GM12878 (cell line): Measurements from ENCODE around the gene TXLNB. TPM values are rescaled to one million over a fixed set of nuclear protein-coding genes. Genes with fewer than 3 reads are reported as not detected.

ENCODE experiments used
- BCL3 ChIP-seq: IDR thresholded peaks from 2 replicates; pipeline ENCODE4 v1.6.1; 2011; ENCODE audit warnings: borderline replicate concordance, low read depth, mild to moderate bottlenecking, moderate library complexity, low read length; ENCODE audit not compliant: insufficient read depth, poor library complexity, severe bottlenecking
- EZH2 ChIP-seq: IDR thresholded peaks from 2 replicates; pipeline ENCODE4 v1.6.1; 2012; ENCODE audit warnings: low read depth, mild to moderate bottlenecking, control low read depth, inconsistent platforms, low read length, borderline replicate concordance; ENCODE audit not compliant: control insufficient read depth
- FOXK2 ChIP-seq: fragments of 450-650 bp; IDR thresholded peaks from 2 replicates; pipeline ENCODE4 v1.6.1; 2017; ENCODE audit warnings: mild to moderate bottlenecking, moderate library complexity
- IKZF1 ChIP-seq: fragments of 450-650 bp; conservative IDR thresholded peaks from 2 replicates; pipeline ENCODE4 v1.6.1; 2017; ENCODE audit warnings: antibody characterized with exemption, mild to moderate bottlenecking
- JUNB ChIP-seq: IDR thresholded peaks from 2 replicates; pipeline ENCODE4 v1.6.1; 2016; ENCODE audit warnings: antibody characterized with exemption, mild to moderate bottlenecking
- PML ChIP-seq: IDR thresholded peaks from 2 replicates; pipeline ENCODE4 v1.6.1; 2012; ENCODE audit warnings: low read length, inconsistent platforms
- POLR2AphosphoS5 ChIP-seq: IDR thresholded peaks from 2 replicates; pipeline ENCODE4 v1.6.1; 2011; ENCODE audit warnings: mild to moderate bottlenecking, low read length, inconsistent platforms
- PRDM15 ChIP-seq: fragments of 450-650 bp; formaldehyde crosslinking; IDR thresholded peaks from 2 replicates; pipeline ENCODE4 v1.4.0; 2020; ENCODE audit warnings: mild to moderate bottlenecking, moderate library complexity
- RAD51 ChIP-seq: fragments of 450-650 bp; IDR thresholded peaks from 2 replicates; pipeline ENCODE4 v1.6.1; 2016; ENCODE audit warnings: moderate library complexity, mild to moderate bottlenecking, inconsistent platforms
- RELB ChIP-seq: fragments of 450-650 bp; IDR thresholded peaks from 2 replicates; pipeline ENCODE4 v1.6.1; 2017; ENCODE audit warnings: low read depth, mild to moderate bottlenecking, moderate library complexity
- SMAD1 ChIP-seq: fragments of 450-650 bp; IDR thresholded peaks from 2 replicates; pipeline ENCODE4 v1.6.1; 2018; ENCODE audit warnings: mild to moderate bottlenecking, low read depth; ENCODE audit not compliant: partially characterized antibody
- polyA plus RNA-seq, 11 experiments: library from polyadenylated mRNA; depleted of rRNA in 4 of 11; unstranded in 6 of 11; stranded (reverse) in 5 of 11; fragments of >200 nt; fragmentation: Nextera tagmentation in 4 of 11; fragmentation: Illumina TruSeq in 1 of 11; extraction: Ambion mirVana in 4 of 11; extraction: Trizol in 1 of 11; gene quantifications; 1 replicate in 1 of 11; 2 replicates in 10 of 11; pipeline versions ENCODE4 v1.2.1 to v1.2.3, GENCODE V29; 2011 to 2016; ENCODE audit warnings: inconsistent platforms in 2 of 11, missing spikeins in 2 of 11, low read depth in 1 of 11
- total RNA-seq, 4 experiments: library from RNA; depleted of rRNA in 3 of 4; stranded (reverse); fragments of >200 nt in 3 of 4; fragmentation: Illumina TruSeq in 1 of 4; extraction: Trizol in 1 of 4; gene quantifications; 2 replicates each; pipeline versions ENCODE4 v1.2.1 to v1.2.3, GENCODE V29; 2013 to 2021

TXLNB gene
- total and polyA plus RNA-seq, 10 of the 15 experiments (the other 5 are each of a cell fraction or from before 2014, with no cell fraction given): 0.07 to 1.3 (median 0.22) TPM; not detected in 1

- TF ChIP-seq BCL3 (no peak), POLR2AphosphoS5 (no peak), JUNB (peak; percentile 19; the same call in 1 of the 2 replicates), SMAD1 (no peak), EZH2 (no peak), IKZF1 (0 out of 2 replicates have a peak, but pooled peaks have one; percentile 10), FOXK2 (no peak), PML (no peak), RELB (no peak), RAD51 (no peak), PRDM15 (CRISPR knock-in tag) (no peak)
These were observed 16.6 kb upstream of the TXLNB start (continued) for GRCh38 chr6:139308286-139308916.
